ENCODE data around the gene STMN1. TPM values are rescaled to one million over a fixed set of nuclear protein-coding genes. Genes with fewer than 3 reads are reported as not detected.

The STMN1 gene
- total RNA-seq, 4 donors from 2014 or later: 11.6 to 39.2 (median 17.0) TPM

DNA sequence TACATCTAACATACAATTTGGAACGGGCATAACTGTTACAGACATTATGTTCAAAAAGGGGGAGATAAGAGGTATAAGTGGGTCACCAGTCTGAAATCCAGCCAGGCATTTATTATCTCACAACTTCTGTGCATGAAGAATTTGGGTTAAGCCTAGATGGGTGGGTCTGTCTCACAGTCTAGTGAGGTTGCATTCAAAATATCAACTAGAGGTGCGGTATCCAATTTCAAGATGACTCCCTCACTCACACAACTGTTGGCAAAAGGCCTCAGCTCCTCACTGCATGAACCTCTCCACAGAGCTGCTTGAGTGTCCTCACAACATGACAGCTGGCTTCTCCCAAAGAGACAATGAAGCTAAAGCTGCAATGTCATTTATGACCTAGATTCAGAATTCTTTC is 51.7 kb downstream of the STMN1 start:
- Histone ChIP-seq H3K27me3 (no peaks in the 10 kb centered on the region), H3K9me3 (no peaks in the 10 kb centered on the region), H3K36me3 (no peaks in the 10 kb centered on the region), H3K4me1 (peaks cover 6 to 7% of the 10 kb centered on the region in 2 donors), H3K27ac (no peak overlapping the region), H3K4me3 (replicated peaks in 1 of 3) (no peak overlapping the region)
- intact Hi-C loops (cut with DNase I): no loop called here
- TF ChIP-seq, protein P1, sequence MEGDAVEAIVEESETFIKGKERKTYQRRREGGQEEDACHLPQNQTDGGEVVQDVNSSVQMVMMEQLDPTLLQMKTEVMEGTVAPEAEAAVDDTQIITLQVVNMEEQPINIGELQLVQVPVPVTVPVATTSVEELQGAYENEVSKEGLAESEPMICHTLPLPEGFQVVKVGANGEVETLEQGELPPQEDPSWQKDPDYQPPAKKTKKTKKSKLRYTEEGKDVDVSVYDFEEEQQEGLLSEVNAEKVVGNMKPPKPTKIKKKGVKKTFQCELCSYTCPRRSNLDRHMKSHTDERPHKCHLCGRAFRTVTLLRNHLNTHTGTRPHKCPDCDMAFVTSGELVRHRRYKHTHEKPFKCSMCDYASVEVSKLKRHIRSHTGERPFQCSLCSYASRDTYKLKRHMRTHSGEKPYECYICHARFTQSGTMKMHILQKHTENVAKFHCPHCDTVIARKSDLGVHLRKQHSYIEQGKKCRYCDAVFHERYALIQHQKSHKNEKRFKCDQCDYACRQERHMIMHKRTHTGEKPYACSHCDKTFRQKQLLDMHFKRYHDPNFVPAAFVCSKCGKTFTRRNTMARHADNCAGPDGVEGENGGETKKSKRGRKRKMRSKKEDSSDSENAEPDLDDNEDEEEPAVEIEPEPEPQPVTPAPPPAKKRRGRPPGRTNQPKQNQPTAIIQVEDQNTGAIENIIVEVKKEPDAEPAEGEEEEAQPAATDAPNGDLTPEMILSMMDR (IDR thresholded peaks at IDR 0.05): no peak
- TF ChIP-seq POLR2A (IDR thresholded peaks at IDR 0.05): no peak
- no peak for DNase-seq
- 83 to 91% methylated on average over 2 of the region's 2 CpGs for WGBS, 2 donors

Small RNA genes lying within 50 kb of the gene (microRNA-seq; reads per million reads assigned to microRNA genes)
- gene MIR3917: not detected

Small RNA genes lying within 50 kb of the gene (small RNA-seq; reads per million reads assigned to genes)
- not detected for gene AL033528.1
- gene RF00019: not detected
- not detected for gene SNRPFP2

Other genes with a start within 250 kb of the STMN1 start
- gene SELENON, start 106.2 kb downstream of the STMN1 start, total RNA-seq: 10 to 100 TPM; 31.2 to 58.2 (median 55.2) TPM
- gene MTFR1L, start 86.5 kb downstream of the STMN1 start, total RNA-seq: 100 to 1,000 TPM in 1 of 4 donors, 10 to 100 TPM in 3; 75.7 to 109 (median 99.2) TPM
- not detected for gene AUNIP, start 47.0 kb downstream of the STMN1 start, total RNA-seq
- 1 to 10 TPM; 2.5 to 8.5 (median 6.4) TPM for gene PAQR7, start 30.7 kb downstream of the STMN1 start, total RNA-seq
- 10 to 100 TPM; 22.5 to 35.4 (median 30.7) TPM for gene PAFAH2, start 91.6 kb upstream of the STMN1 start, total RNA-seq
- gene EXTL1, start 115.4 kb upstream of the STMN1 start, total RNA-seq: 1 to 10 TPM in 1 of 4 donors, under 1 TPM in 1, not detected in 2; 0.13 to 1.2 TPM
- gene SLC30A2, start 139.7 kb upstream of the STMN1 start, total RNA-seq: 10 to 100 TPM; 12.5 to 55.9 (median 43.4) TPM
- 1 to 10 TPM in 1 of 4 donors, under 1 TPM in 1, not detected in 2; 0.39 to 1.5 TPM for gene TRIM63, start 161.2 kb upstream of the STMN1 start, total RNA-seq
- 10 to 100 TPM; 24.2 to 39.0 (median 25.5) TPM for gene PDIK1L, start 205.4 kb upstream of the STMN1 start, total RNA-seq